Mucosa of descending colon (tissue), 3 donors: Measurements from ENCODE around the gene RNF214. TPM values are rescaled to one million over a fixed set of nuclear protein-coding genes. Genes with fewer than 3 reads are reported as not detected.

ENCODE experiments used
- ATAC-seq: fragments of 200-7000 bp; cut with Tn5 transposase; one replicate; pipeline ENCODE4 v1.9.1; 2020; ENCODE audit warnings: mild to moderate bottlenecking, moderate library complexity
- DNase-seq, 3 donors: peaks; one replicate each; pipeline ENCODE4 v3.0.0-alpha.2; 2020
- H3K36me3 ChIP-seq: fragments of 200-600 bp; one replicate; pipeline ENCODE4 v1.8.0; 2021; ENCODE audit warnings: low read depth, mild to moderate bottlenecking
- H3K4me1 ChIP-seq: fragments of 200-600 bp; one replicate; pipeline ENCODE4 v1.8.0; 2021; ENCODE audit warnings: low read depth, mild to moderate bottlenecking
- H3K4me3 ChIP-seq: fragments of 200-600 bp; one replicate; pipeline ENCODE4 v1.8.0; 2021; ENCODE audit warnings: mild to moderate bottlenecking
- H3K9me3 ChIP-seq: fragments of 200-600 bp; one replicate; pipeline ENCODE4 v1.8.0; 2021; ENCODE audit warnings: mild to moderate bottlenecking
- CTCF ChIP-seq: fragments of 200-600 bp; IDR thresholded peaks from one replicate; pipeline ENCODE4 v1.8.0; 2022; ENCODE audit warnings: antibody characterized with exemption, mild to moderate bottlenecking
- intact Hi-C, 2 donors: fragments of 100-400 bp; cut with DNase I in 1 of 2; cut with micrococcal nuclease in 1 of 2; formaldehyde crosslinking; loops; one replicate each; pipeline versions ENCODE4 v1.11.0 to v1.11.1; 2022; cut with DNase I, micrococcal nuclease
- total RNA-seq, 3 donors: library from RNA; stranded (reverse); fragmentation: NEBNext Ultra II Directional in 2 of 3; extraction: Animal tissue kit (Norgen Biotek cat#: 25700) in 2 of 3; gene quantifications; one replicate each; pipeline versions ENCODE4 v1.2.1 to v1.2.4, GENCODE V29; 2021 to 2023
- donor health status: DM: no; HTN: no; CAD: no; lungs with moderate emphysema.
- donor health status: DM: no; HTN: no; CAD: no.
- donor health status: DM: no; HTN: yes; CAD: no.

The RNF214 gene
- total RNA-seq, 3 donors from 2014 or later: 22.0 to 38.1 (median 25.4) TPM

- no peaks in the 10 kb centered on the region for H3K9me3 ChIP-seq
- ATAC-seq (no peak), DNase-seq (peak in 1 of 3 donors; percentile 21)
- no peak for TF ChIP-seq CTCF
- H3K4me3 ChIP-seq: no peak overlapping the region
- H3K4me1 ChIP-seq: peaks cover 65% of the 10 kb centered on the region
- intact Hi-C loops: no loop called here
- H3K36me3 ChIP-seq: no peaks in the 10 kb centered on the region
These were observed 11.3 kb upstream of the RNF214 start for GRCh38 chr11:117220999-117221774.

GRCh38 chr11:117221775-117222517 is 10.5 kb upstream of the RNF214 start:
- peaks cover 70% of the 10 kb centered on the region for H3K4me1 ChIP-seq
- peak in 2 of 3 donors; percentile 64 to 77 for DNase-seq
- TF ChIP-seq CTCF: no peak
- intact Hi-C loops: no loop called here
- ATAC-seq: peak; percentile 74
- H3K36me3 ChIP-seq: no peaks in the 10 kb centered on the region
- H3K4me3 ChIP-seq: no peak overlapping the region
- no peaks in the 10 kb centered on the region for H3K9me3 ChIP-seq

- no peak for ATAC-seq
- H3K9me3 ChIP-seq: no peaks in the 10 kb centered on the region
- intact Hi-C loops: no loop called here
- H3K4me1 ChIP-seq: peaks cover 70% of the 10 kb centered on the region
- no peak overlapping the region for H3K4me3 ChIP-seq
- no peak for TF ChIP-seq CTCF
- H3K36me3 ChIP-seq: no peaks in the 10 kb centered on the region
- no peak for DNase-seq
These were observed 9.3 kb upstream of the RNF214 start for GRCh38 chr11:117222991-117223740.

GRCh38 chr11:117223741-117224689 is 8.5 kb upstream of the RNF214 start:
- no peak for DNase-seq
- Histone ChIP-seq H3K36me3 (no peaks in the 10 kb centered on the region), H3K4me3 (no peak overlapping the region), H3K4me1 (peaks cover 68% of the 10 kb centered on the region), H3K9me3 (no peaks in the 10 kb centered on the region)
- peak; percentile 37 for ATAC-seq
- TF ChIP-seq CTCF: no peak
- intact Hi-C loops: no loop called here
